Measurements from ENCODE around the gene SSH2. TPM values are rescaled to one million over a fixed set of nuclear protein-coding genes. Genes with fewer than 3 reads are reported as not detected.
"Not testable (repeated sequence)": the region's sequence is repeated elsewhere in the genome, so short reads cannot be mapped to it uniquely, and the experiment has no call there.

The SSH2 gene
- total RNA-seq, 1 experiment from 2014 or later, result 22.9 TPM

- Mint-ChIP-seq H3K4me3 (ENCODE audit: low read depth, unreplicated experiment) (no peak overlapping the region), H3K27me3 (ENCODE audit: unreplicated experiment) (no peaks in the 10 kb centered on the region), H3K4me1 (ENCODE audit: low read depth, unreplicated experiment) (no peaks in the 10 kb centered on the region), H3K27ac (ENCODE audit: unreplicated experiment) (no peak overlapping the region), H3K36me3 (ENCODE audit: insufficient read depth, unreplicated experiment) (no peaks in the 10 kb centered on the region), H3K9me3 (ENCODE audit: low read depth, unreplicated experiment) (no peaks in the 10 kb centered on the region)
- CTCF ChIA-PET, result interaction anchor here (0.6 to 1.2 kb wide), 2 partner anchors 10 to 167 kb away, joined by 3 to 7 read pairs; no protein-coding TSS in a partner anchor
- no peak for TF ChIP-seq CTCF (IDR thresholded peaks at IDR 0.05; ENCODE audit: unreplicated experiment)
- intact Hi-C loops (cut with micrococcal nuclease; ENCODE audit: unreplicated experiment), result no loop called here
- BruUV-seq (replicated peaks), result no TSS peak
- no peak for DNase-seq
Measured at GRCh38 chr17:29682987-29683386, 247.0 kb downstream of the SSH2 start.

- DNase-seq, result no peak
- CTCF ChIA-PET, result interaction anchor here (1.2 to 2.0 kb wide), 2 partner anchors 9 to 17 kb away, joined by 3 to 5 read pairs; no protein-coding TSS in a partner anchor
- H3K27ac Mint-ChIP-seq (ENCODE audit: unreplicated experiment), result no peak overlapping the region
- TF ChIP-seq CTCF (IDR thresholded peaks at IDR 0.05; ENCODE audit: unreplicated experiment), result no peak
- no peaks in the 10 kb centered on the region for H3K4me1 Mint-ChIP-seq (ENCODE audit: low read depth, unreplicated experiment)
- H3K27me3 Mint-ChIP-seq (ENCODE audit: unreplicated experiment), result no peaks in the 10 kb centered on the region
- BruUV-seq (replicated peaks), result no TSS peak
- no peaks in the 10 kb centered on the region for H3K36me3 Mint-ChIP-seq (ENCODE audit: insufficient read depth, unreplicated experiment)
- intact Hi-C loops (cut with micrococcal nuclease; ENCODE audit: unreplicated experiment), result no loop called here
- H3K4me3 Mint-ChIP-seq (ENCODE audit: low read depth, unreplicated experiment), result no peak overlapping the region
- no peaks in the 10 kb centered on the region for H3K9me3 Mint-ChIP-seq (ENCODE audit: low read depth, unreplicated experiment)
Measured at GRCh38 chr17:29682054-29682453, 248.0 kb downstream of the SSH2 start.

GRCh38 chr17:29677824-29678223 is 252.2 kb downstream of the SSH2 start:
- no peak overlapping the region for H3K4me3 Mint-ChIP-seq (ENCODE audit: low read depth, unreplicated experiment)
- intact Hi-C loops (cut with micrococcal nuclease; ENCODE audit: unreplicated experiment), result no loop called here
- H3K4me1 Mint-ChIP-seq (ENCODE audit: low read depth, unreplicated experiment), result no peaks in the 10 kb centered on the region
- TF ChIP-seq CTCF (IDR thresholded peaks at IDR 0.05; ENCODE audit: unreplicated experiment), result no peak
- no peak overlapping the region for H3K27ac Mint-ChIP-seq (ENCODE audit: unreplicated experiment)
- H3K9me3 Mint-ChIP-seq (ENCODE audit: low read depth, unreplicated experiment), result no peaks in the 10 kb centered on the region
- DNase-seq, result no peak
- BruUV-seq (replicated peaks), result no TSS peak
- CTCF ChIA-PET, result no interaction called here
- no peaks in the 10 kb centered on the region for H3K27me3 Mint-ChIP-seq (ENCODE audit: unreplicated experiment)
- no peaks in the 10 kb centered on the region for H3K36me3 Mint-ChIP-seq (ENCODE audit: insufficient read depth, unreplicated experiment)

- no peaks in the 10 kb centered on the region for H3K9me3 Mint-ChIP-seq (ENCODE audit: low read depth, unreplicated experiment)
- no peak for TF ChIP-seq CTCF (IDR thresholded peaks at IDR 0.05; ENCODE audit: unreplicated experiment)
- no peaks in the 10 kb centered on the region for H3K36me3 Mint-ChIP-seq (ENCODE audit: insufficient read depth, unreplicated experiment)
- CTCF ChIA-PET, result no interaction called here
- H3K27ac Mint-ChIP-seq (ENCODE audit: unreplicated experiment), result no peak overlapping the region
- intact Hi-C loops (cut with micrococcal nuclease; ENCODE audit: unreplicated experiment), result no loop called here
- no peaks in the 10 kb centered on the region for H3K27me3 Mint-ChIP-seq (ENCODE audit: unreplicated experiment)
- no peak overlapping the region for H3K4me3 Mint-ChIP-seq (ENCODE audit: low read depth, unreplicated experiment)
- DNase-seq, result no peak
- no TSS peak for BruUV-seq (replicated peaks)
- H3K4me1 Mint-ChIP-seq (ENCODE audit: low read depth, unreplicated experiment), result no peaks in the 10 kb centered on the region
Measured at GRCh38 chr17:29677221-29677791, 252.7 kb downstream of the SSH2 start.

- BruUV-seq (replicated peaks); DNase-seq; H3K9me3 Mint-ChIP-seq (ENCODE audit: low read depth, unreplicated experiment); intact Hi-C loops (cut with micrococcal nuclease; ENCODE audit: unreplicated experiment); H3K4me1 Mint-ChIP-seq (ENCODE audit: low read depth, unreplicated experiment); H3K27me3 Mint-ChIP-seq (ENCODE audit: unreplicated experiment); H3K4me3 Mint-ChIP-seq (ENCODE audit: low read depth, unreplicated experiment); H3K36me3 Mint-ChIP-seq (ENCODE audit: insufficient read depth, unreplicated experiment); H3K27ac Mint-ChIP-seq (ENCODE audit: unreplicated experiment): not testable (repeated sequence)
- CTCF ChIA-PET, result interaction anchor here (0.6 kb wide), 1 partner anchor 195 kb away, joined by 3 read pairs; no protein-coding TSS in a partner anchor
Measured at GRCh38 chr17:29675961-29676360, 254.1 kb downstream of the SSH2 start.

Data from Calu3 (cell line).